GM19395 (cell line): Measurements from ENCODE around the gene GSAP.
A peak's percentile ranks its signal among the peaks of the same experiment; 100 is the strongest.

Experiments used
- ATAC-seq: cut with Tn5 transposase; IDR thresholded peaks from one replicate; pipeline ENCODE4 v1.9.1; 2021; ENCODE audit warnings: mild to moderate bottlenecking, moderate library complexity; ENCODE audit not compliant: unreplicated experiment

The GSAP gene

GRCh38 chr7:77415823-77416620 is at the start of gene GSAP:
Gene GSAP, minus strand, starts transcription at chr7:77416349. Its CDS starts 28 bp downstream, at chr7:77416321.
- ATAC-seq, result peak; percentile 65

GRCh38 chr7:77465256-77465655 is 49.1 kb upstream of the GSAP start:
- ATAC-seq, result no peak

GRCh38 chr7:77464589-77464988 is 48.4 kb upstream of the GSAP start:
- ATAC-seq, result peak; percentile 68

DNA sequence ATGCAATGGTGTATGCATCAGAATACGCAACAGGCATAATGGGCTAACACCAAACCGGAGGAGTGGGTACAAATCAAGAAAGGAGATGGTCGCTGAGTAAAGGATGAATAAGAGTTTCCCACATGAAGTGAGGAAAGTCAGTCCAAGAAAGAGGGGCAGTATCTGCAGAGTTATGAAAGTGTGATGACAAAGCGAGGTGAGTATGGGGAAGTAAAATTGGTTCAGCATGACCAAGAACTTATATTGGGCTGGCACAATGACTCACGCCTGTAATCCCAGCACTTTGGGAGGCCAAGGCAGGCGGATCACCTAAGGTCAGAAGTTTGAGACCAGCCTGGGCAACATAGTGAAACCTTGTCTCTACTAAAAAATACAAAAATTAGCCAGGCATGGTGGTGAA is 47.5 kb upstream of the GSAP start:
- peak; percentile 54 for ATAC-seq

DNA sequence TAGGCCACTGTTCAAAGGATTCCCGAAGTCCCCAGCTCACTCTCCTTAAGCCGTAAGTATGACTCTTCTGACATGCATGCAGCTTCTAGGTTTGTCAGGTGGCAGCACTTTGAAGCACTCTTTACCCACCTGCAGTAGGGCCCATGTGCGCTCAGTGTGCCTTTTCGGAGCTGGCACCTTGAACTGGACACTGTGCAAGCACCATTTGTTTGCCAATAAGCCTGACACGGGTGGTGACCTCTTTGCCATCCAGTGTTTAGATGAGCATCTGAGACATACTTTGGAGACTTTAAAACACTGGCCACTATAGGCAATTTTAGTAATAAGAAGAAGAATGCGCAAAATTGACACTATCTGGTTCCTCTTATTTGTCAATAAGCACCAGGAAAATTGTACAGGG is 45.7 kb upstream of the GSAP start:
- ATAC-seq, result no peak

- no peak for ATAC-seq
Measured at GRCh38 chr7:77461246-77461645, 45.1 kb upstream of the GSAP start.

DNA sequence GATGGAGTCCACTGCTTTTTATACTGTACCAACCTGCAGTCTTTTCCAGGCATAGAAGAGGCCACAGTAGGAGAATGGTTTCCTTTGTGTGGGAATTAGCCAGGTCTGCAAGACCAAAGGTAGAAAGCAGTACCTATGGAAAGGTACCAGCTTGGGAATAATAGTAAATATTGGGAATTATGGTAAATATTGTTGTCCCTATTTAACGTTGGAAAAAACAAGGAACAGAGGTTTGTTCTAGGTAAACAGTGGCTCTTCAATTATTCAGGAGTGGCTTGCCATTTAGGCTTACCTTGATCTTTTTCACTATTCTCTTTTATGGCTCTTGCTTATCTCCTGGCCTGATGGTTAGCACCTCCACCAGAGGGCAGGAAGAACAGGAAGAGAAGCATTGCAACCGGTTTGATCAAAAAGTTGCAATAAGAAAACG is 43.9 kb upstream of the GSAP start:
- no peak for ATAC-seq

DNA sequence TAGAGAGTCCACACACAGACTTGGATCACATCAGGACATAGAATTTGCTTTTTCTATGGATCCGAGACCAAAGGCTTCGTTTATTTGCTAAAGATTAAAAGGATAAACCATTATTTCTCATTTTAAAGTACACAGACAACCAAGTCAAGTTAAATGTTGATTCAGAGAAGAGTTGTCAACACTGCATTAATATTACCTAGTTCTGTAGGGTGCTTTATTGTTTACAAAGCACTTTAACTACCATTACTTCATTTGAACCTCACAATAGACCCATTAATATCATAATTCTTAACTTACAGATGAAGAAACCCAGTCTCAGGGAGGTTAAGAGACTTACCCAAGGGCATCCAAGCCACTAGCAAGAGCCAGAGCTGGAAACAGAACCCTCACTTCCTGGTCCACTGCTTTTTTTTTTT is 43.2 kb upstream of the GSAP start:
- no peak for ATAC-seq

DNA sequence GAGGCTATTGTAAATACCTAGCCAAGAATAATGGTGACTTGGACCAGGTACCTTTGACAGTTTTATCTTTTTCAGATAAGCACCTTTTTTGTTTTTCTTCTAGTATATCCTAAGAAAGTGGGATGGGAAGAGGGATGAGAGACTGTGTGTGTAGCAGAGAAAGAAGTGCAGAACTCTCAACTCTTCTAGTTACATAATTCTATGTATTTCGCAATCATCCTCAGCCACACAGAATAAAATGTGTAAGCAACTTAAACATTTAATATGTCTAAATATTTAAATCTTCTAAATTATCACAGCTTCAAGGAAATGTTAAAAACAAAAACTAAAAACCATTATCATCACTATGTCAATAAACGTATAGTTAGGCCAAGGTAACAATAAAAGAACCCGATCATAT is 42.6 kb upstream of the GSAP start:
- no peak for ATAC-seq

DNA sequence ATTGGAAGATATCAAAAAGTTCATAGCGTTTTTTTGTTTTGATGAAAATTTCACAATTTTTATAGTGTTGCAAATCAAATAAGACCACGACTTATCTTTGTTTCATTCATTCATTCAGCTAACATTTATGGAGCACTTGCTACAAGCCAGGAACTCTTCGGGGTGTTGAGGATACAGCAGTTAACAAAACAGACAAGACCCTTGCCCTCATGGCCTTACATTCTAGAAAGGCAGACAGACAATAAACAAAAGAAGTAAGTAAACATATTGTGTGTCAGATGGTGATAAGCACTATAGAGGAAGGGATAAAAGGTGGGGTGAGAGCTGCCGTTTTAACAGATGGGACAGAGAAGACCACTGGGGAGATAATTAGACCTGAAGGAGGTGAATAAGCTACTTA is 41.6 kb upstream of the GSAP start:
- no peak for ATAC-seq

DNA sequence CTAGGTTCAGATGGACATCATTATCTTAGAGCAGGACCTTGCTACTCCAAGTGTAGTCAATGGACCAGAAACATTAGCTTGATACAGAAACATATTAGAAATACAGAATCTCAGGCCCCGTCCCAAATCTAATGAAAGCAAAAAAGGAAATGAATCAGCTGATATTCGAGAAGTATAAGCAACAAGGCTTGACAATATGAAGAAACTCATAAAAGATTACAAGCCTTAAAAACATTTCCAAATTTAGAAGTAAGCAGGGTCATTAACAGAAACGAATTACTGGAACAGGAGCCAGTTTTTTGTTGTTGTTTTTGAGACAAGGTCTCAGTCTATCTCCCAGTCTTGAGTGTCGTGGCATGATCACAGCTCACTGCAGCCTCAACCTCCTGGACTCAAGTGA is 40.5 kb upstream of the GSAP start:
- no peak for ATAC-seq

DNA sequence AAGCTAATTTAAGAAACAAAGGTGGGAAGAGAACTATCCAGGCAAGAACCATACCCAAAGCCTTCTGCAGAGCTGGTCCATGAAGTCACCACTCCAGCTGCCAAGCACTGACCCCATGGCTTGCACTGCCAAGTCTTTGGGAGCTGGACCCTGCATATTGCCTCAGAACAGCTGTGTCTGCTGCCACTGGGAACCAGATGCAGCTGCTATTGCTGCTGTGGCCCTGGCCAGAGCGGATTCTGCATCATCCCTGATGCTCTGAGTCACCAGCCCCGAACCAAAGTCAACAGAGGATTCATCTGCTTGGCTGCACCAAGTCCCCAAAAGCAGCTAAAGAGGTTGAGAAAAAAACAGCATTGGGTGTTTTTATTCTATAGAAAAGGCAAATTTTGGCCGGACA is 39.2 kb upstream of the GSAP start:
- ATAC-seq, result no peak

DNA sequence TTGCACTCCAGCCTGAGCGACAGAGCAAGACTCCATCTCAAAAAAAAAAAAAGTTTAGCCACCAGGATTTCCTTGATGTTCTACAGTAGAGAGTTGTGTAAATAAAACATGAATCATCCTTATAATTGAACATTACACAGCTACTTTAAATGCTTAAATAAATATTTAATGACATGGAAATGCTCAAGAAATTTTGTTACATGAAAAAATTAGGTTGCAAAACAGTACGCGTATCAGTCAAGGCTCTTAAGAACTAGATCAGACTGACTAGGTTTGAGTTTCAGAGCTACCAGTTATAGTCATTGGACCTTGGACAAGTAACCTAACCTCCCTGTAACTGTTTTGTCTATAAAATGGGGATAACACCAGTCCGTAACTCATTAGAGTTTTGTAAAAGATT is 38.7 kb upstream of the GSAP start:
- ATAC-seq, result no peak

DNA sequence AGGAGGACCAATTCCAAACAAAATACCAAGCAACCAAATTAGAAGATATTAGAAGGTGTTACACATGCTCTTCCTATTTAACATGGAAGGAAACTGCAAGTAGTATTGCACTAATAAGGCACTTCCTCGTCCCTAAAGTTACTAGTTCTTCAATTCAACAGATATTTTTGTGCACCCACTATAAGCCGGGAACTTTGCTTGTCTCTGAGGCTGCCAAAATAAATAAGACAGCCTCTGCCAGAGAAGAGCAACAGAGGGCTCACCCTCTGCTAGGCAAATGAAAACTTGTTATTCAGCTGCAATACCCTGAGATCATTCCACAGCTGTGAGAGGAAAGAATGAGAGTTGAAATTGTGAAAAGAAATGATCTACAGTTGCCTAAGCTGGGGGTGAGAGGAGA is 37.4 kb upstream of the GSAP start:
- ATAC-seq, result no peak

GRCh38 chr7:77451950-77452349 is 35.8 kb upstream of the GSAP start:
- ATAC-seq, result peak; percentile 65

DNA sequence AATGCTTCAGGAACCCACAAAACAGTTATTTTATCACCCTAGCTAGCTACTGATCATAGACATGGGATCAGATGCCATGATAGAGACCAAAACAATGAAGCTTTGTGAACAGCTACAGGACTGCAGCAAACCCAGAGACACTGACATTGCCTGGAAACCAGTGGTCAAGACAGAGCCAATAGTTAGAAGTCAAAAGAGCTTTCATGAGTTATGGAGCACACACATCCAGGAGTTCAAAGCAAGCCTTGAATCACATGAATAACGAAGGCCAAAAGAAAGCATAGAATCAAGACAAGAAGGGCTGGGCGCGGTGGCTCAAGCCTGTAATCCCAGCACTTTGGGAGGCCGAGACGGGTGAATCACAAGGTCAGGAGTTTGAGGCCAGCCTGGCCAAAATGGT is 34.5 kb upstream of the GSAP start:
- ATAC-seq, result no peak

GRCh38 chr7:77450054-77450453 is 33.9 kb upstream of the GSAP start:
- ATAC-seq, result no peak

DNA sequence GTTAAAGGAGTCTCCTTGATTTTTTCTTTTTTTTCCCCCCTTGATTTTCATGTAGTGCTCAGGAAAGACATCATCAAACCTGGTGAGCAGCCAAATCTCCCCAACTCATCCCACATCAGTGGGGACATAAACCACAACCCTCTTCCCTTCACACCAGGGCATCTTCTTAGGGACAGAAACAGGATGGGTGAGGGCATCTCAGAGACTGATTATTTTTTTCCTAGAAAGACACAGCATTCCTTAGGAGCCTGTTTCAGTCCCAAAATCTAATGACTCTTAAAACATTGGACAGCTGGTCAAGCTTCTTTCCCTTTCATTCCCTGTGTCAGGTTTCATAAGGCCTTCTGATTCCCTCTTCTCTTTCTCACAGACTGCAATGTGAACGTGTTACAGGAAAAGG is 31.5 kb upstream of the GSAP start:
- no peak for ATAC-seq

- ATAC-seq, result no peak
Measured at GRCh38 chr7:77444123-77444522, 28.0 kb upstream of the GSAP start.

GRCh38 chr7:77443042-77443441 is 26.9 kb upstream of the GSAP start:
- ATAC-seq, result no peak

DNA sequence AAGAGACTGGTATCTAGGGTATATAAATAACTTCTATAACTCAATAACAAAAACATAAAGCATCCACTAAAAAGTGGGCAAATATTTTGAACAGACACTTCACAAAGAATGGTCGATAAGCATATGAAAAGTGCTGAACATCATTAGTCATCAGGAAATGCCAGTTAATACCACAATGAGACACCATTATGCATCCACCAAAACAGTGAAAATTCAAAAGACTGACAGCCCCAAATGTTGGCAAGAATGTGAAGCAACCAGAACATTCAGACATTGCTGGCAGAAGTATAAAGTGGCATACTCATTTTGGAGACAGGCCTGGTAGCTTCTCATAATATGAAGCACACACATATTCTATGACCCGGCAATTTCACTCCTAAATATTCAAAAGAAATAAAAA is 26.5 kb upstream of the GSAP start:
- ATAC-seq, result no peak

GRCh38 chr7:77441046-77441445 is 24.9 kb upstream of the GSAP start:
- no peak for ATAC-seq

GRCh38 chr7:77439572-77439971 is 23.4 kb upstream of the GSAP start:
- ATAC-seq, result no peak
